ENCODE measurements around the gene ASPSCR1.

DNA sequence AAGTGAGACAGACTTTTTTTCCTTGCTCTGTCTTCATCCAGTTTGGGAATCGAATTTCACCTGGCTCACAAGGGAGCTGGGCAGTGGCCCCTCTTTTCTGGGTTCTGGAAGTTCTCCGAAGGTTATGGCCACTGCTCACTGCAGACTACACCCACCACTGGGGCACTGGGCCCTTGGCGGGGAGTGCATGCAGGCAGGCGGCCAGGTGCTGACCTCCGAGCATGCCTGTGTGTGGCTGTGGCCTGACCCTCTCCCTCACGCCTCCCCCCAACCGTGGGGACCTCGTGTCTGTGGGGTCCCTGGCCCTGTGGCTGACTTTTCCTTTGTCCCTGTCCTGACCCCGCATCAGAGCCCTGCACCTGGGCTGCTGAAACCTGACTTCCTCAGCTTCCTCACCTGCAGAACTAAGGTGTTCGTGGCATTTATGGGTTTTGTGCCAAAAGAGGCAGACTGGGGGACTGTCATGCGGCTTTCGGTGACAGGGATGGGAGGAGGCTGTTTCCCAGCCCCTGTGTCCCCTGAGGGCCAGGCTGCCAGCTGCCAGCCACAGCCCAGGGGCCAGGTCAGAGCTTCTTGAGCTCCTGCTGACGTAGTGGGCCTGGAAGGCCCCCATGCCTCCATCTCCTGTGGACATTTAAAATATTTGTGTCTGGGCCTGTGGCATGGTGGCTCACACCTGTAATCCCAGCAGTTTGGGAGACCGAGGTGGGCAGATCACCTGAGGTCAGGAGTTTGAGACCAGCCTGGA, 21.4 kb downstream of the ASPSCR1 start:
- TF ChIP-seq, protein P1, sequence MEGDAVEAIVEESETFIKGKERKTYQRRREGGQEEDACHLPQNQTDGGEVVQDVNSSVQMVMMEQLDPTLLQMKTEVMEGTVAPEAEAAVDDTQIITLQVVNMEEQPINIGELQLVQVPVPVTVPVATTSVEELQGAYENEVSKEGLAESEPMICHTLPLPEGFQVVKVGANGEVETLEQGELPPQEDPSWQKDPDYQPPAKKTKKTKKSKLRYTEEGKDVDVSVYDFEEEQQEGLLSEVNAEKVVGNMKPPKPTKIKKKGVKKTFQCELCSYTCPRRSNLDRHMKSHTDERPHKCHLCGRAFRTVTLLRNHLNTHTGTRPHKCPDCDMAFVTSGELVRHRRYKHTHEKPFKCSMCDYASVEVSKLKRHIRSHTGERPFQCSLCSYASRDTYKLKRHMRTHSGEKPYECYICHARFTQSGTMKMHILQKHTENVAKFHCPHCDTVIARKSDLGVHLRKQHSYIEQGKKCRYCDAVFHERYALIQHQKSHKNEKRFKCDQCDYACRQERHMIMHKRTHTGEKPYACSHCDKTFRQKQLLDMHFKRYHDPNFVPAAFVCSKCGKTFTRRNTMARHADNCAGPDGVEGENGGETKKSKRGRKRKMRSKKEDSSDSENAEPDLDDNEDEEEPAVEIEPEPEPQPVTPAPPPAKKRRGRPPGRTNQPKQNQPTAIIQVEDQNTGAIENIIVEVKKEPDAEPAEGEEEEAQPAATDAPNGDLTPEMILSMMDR (IDR thresholded peaks at IDR 0.05): no peak
- no peak for TF ChIP-seq POLR2A (IDR thresholded peaks at IDR 0.05)

Measured in esophagus squamous epithelium (tissue), 4 donors.